CD14-positive monocyte (primary cell): ENCODE data around the gene TADA2A. TPM values are rescaled to one million over a fixed set of nuclear protein-coding genes. Genes with fewer than 3 reads are reported as not detected.
A peak's percentile ranks its signal among the peaks of the same experiment; 100 is the strongest.
"Not testable (repeated sequence)": the region's sequence is repeated elsewhere in the genome, so short reads cannot be mapped to it uniquely, and the experiment has no call there.

Source experiments
- DNase-seq, 3 donors: peaks; one replicate each; pipeline ENCODE4 v3.0.0-alpha.2; 2011 to 2022
- H2AFZ ChIP-seq: 2 replicates; pipeline ENCODE4 v1.6.0; 2012; ENCODE audit warnings: mild to moderate bottlenecking, low read depth, low read length, inconsistent platforms; ENCODE audit not compliant: insufficient read depth, poor library complexity, severe bottlenecking
- H3K27ac ChIP-seq, 2 donors: 1 replicate in 1 of 2; 2 replicates in 1 of 2; pipeline ENCODE4 v1.5.1; 2012 to 2013; ENCODE audit warnings: low read length in 2 of 2, control low read depth in 1 of 2, inconsistent platforms in 1 of 2, low read depth in 1 of 2, mild to moderate bottlenecking in 1 of 2
- H3K27me3 ChIP-seq, 2 donors: one replicate each; pipeline versions ENCODE4 v1.6.0 to v1.6.1; 2011 to 2013; ENCODE audit warnings: low read length in 2 of 2; ENCODE audit not compliant: control insufficient read depth in 2 of 2, insufficient read depth in 2 of 2
- H3K36me3 ChIP-seq, 2 donors: replicated peaks in 1 of 2; 1 replicate in 1 of 2; 2 replicates in 1 of 2; pipeline versions ENCODE4 v1.5.1 to v1.6.1; 2012 to 2013; ENCODE audit warnings: low read length in 2 of 2, control low read depth in 1 of 2, inconsistent platforms in 1 of 2, mild to moderate bottlenecking in 1 of 2; ENCODE audit not compliant: insufficient read depth in 2 of 2, control insufficient read depth in 1 of 2
- H3K4me1 ChIP-seq, 2 donors: 1 replicate in 1 of 2; 2 replicates in 1 of 2; pipeline versions ENCODE4 v1.5.1 to v1.6.1; 2012 to 2013; ENCODE audit warnings: low read length in 2 of 2, control low read depth in 1 of 2, inconsistent platforms in 1 of 2, mild to moderate bottlenecking in 1 of 2, moderate library complexity in 1 of 2; ENCODE audit not compliant: insufficient read depth in 2 of 2, control insufficient read depth in 1 of 2
- H3K4me2 ChIP-seq: replicated peaks from 2 replicates; pipeline ENCODE3; 2012; ENCODE audit warnings: low read length, moderate library complexity, mild to moderate bottlenecking; ENCODE audit not compliant: poor library complexity, severe bottlenecking; ENCODE audit errors: extremely low read depth
- H3K4me3 ChIP-seq, 3 experiments: fragments of 200-600 bp in 1 of 3; sonication (generic) in 1 of 3; replicated peaks in 1 of 3; 1 replicate in 2 of 3; 2 replicates in 1 of 3; pipeline ENCODE4 v1.5.1; 2011 to 2013; ENCODE audit warnings: low read length in 3 of 3, mild to moderate bottlenecking in 3 of 3, control low read depth in 2 of 3, low read depth in 2 of 3, inconsistent platforms in 1 of 3, moderate library complexity in 1 of 3
- H3K79me2 ChIP-seq: 2 replicates; pipeline ENCODE4 v1.6.0; 2012; ENCODE audit warnings: mild to moderate bottlenecking, control low read depth, inconsistent platforms, low read length, moderate library complexity; ENCODE audit not compliant: insufficient read depth
- H3K9ac ChIP-seq: 2 replicates; pipeline ENCODE4 v1.6.0; 2017; ENCODE audit warnings: low read length, mild to moderate bottlenecking; ENCODE audit not compliant: insufficient read depth, poor library complexity, severe bottlenecking
- H3K9me3 ChIP-seq, 2 donors: replicated peaks in 1 of 2; 1 replicate in 1 of 2; 2 replicates in 1 of 2; pipeline versions ENCODE4 v1.5.1 to v1.6.1; 2012 to 2013; ENCODE audit warnings: low read length in 2 of 2, control low read depth in 1 of 2; ENCODE audit not compliant: control insufficient read depth in 1 of 2, insufficient read depth in 1 of 2
- H4K20me1 ChIP-seq: 2 replicates; pipeline ENCODE4 v1.6.0; 2012; ENCODE audit warnings: mild to moderate bottlenecking, low read length, control low read depth, moderate library complexity; ENCODE audit not compliant: insufficient read depth
- H3K27ac Mint-ChIP-seq, 7 donors: one replicate each; pipeline ENCODE4 v1.8.0; 2020; ENCODE audit warnings: mild to moderate bottlenecking in 7 of 7, mixed read lengths in 7 of 7, moderate library complexity in 6 of 7, inconsistent platforms in 2 of 7
- H3K27me3 Mint-ChIP-seq, 3 donors: one replicate each; pipeline ENCODE4 v1.8.0; 2021 to 2022; ENCODE audit warnings: low read depth in 3 of 3, mild to moderate bottlenecking in 3 of 3, mixed read lengths in 3 of 3, moderate library complexity in 3 of 3, inconsistent platforms in 1 of 3
- H3K36me3 Mint-ChIP-seq, 2 donors: one replicate each; pipeline ENCODE4 v1.8.0; 2020; ENCODE audit warnings: mixed read lengths in 2 of 2, inconsistent platforms in 1 of 2, mild to moderate bottlenecking in 1 of 2
- H3K4me1 Mint-ChIP-seq: one replicate; pipeline ENCODE4 v1.8.0; 2020; ENCODE audit warnings: mild to moderate bottlenecking, mixed read lengths
- H3K4me3 Mint-ChIP-seq, 2 donors: one replicate each; pipeline ENCODE4 v1.8.0; 2020; ENCODE audit warnings: mild to moderate bottlenecking in 2 of 2, mixed read lengths in 2 of 2, moderate library complexity in 1 of 2
- H3K9me3 Mint-ChIP-seq, 7 donors: one replicate each; pipeline ENCODE4 v1.8.0; 2020 to 2022; ENCODE audit warnings: mixed read lengths in 7 of 7, mild to moderate bottlenecking in 6 of 7, moderate library complexity in 6 of 7, inconsistent platforms in 2 of 7
- WGBS: methylation state at CpG from one replicate; pipeline ENCODE4 v1.1.5; 2013; ENCODE audit warnings: missing lambda C conversion rate; ENCODE audit not compliant: insufficient coverage; 5-methylcytosine and 5-hydroxymethylcytosine counted together
- intact Hi-C, 2 donors: fragments of 100-400 bp; cut with micrococcal nuclease; formaldehyde crosslinking; loops; one replicate each; pipeline versions ENCODE4 v1.15.0 to v1.15.1; 2023
- polyA plus RNA-seq, 3 donors: library from polyadenylated mRNA; depleted of rRNA in 1 of 3; unstranded in 2 of 3; stranded (reverse) in 1 of 3; fragments of 300-500 nt in 2 of 3; fragments of >200 nt in 1 of 3; fragmentation: Illumina TruSeq in 2 of 3; gene quantifications; 1 replicate in 2 of 3; 2 replicates in 1 of 3; pipeline ENCODE4 v1.2.3, GENCODE V29; 2012 to 2021
- TF ChIP-seq, protein P1 (sequence below): fragments of 200-600 bp; IDR thresholded peaks from one replicate; pipeline ENCODE4 v1.8.0; 2022; ENCODE audit warnings: antibody characterized with exemption, mild to moderate bottlenecking

Gene TADA2A
- polyA plus RNA-seq, 3 donors: 2.9 to 8.2 (median 4.3) TPM

- H3K4me3 Mint-ChIP-seq: peak overlapping the region; percentile 98 to 99
- Histone ChIP-seq H3K36me3 (peaks cover 3 to 7% of the 10 kb centered on the region in 2 donors), H2AFZ (peak overlapping the region; percentile 95), H3K4me2 (peak overlapping the region; percentile 75), H3K4me1 (peaks cover 17 to 29% of the 10 kb centered on the region in 2 donors), H3K79me2 (peaks cover 58% of the 10 kb centered on the region), H4K20me1 (no peaks in the 10 kb centered on the region), H3K27ac (peak overlapping the region; percentile 27 to 78), H3K9ac (peak overlapping the region; percentile 75), H3K27me3 (no peaks in the 10 kb centered on the region), H3K9me3 (no peaks in the 10 kb centered on the region), H3K4me3 (peak overlapping the region; percentile 61 to 87 (median 82))
- peak overlapping the region; percentile 82 to 96 (median 91) for H3K27ac Mint-ChIP-seq
- H3K9me3 Mint-ChIP-seq: peaks cover 0 to 1% (median 0%) of the 10 kb centered on the region in 7 donors
- intact Hi-C loops: loop anchor here in 1 of 2 donors (5.0 kb wide), 1 partner anchor 49 kb away; no protein-coding TSS in a partner anchor
- no peaks in the 10 kb centered on the region for H3K27me3 Mint-ChIP-seq
- WGBS: 0% methylated on average over 16 of the region's 21 CpGs
- TF ChIP-seq, protein P1, sequence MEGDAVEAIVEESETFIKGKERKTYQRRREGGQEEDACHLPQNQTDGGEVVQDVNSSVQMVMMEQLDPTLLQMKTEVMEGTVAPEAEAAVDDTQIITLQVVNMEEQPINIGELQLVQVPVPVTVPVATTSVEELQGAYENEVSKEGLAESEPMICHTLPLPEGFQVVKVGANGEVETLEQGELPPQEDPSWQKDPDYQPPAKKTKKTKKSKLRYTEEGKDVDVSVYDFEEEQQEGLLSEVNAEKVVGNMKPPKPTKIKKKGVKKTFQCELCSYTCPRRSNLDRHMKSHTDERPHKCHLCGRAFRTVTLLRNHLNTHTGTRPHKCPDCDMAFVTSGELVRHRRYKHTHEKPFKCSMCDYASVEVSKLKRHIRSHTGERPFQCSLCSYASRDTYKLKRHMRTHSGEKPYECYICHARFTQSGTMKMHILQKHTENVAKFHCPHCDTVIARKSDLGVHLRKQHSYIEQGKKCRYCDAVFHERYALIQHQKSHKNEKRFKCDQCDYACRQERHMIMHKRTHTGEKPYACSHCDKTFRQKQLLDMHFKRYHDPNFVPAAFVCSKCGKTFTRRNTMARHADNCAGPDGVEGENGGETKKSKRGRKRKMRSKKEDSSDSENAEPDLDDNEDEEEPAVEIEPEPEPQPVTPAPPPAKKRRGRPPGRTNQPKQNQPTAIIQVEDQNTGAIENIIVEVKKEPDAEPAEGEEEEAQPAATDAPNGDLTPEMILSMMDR: no peak
- peaks cover 2 to 8% of the 10 kb centered on the region in 2 donors for H3K36me3 Mint-ChIP-seq
- peaks cover 29% of the 10 kb centered on the region for H3K4me1 Mint-ChIP-seq
- no peak for DNase-seq
These were observed 591 bp upstream of the TADA2A start for GRCh38 chr17:37405955-37406634.

DNA sequence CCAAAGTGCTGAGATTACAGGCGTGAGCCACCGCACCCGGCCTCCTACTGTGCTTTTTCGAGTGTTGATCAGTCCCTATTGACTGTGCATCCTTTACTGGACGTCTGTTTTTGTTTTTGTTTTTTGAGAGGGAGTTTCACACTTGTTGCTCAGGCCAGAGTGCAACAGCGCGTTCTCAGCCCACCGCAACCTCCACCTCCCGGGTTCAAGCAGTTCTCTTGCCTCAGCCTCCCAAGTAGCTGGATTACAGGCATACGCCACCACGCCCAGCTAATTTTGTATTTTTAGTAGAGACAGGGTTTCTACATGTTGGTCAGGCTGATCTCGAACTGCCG is 1.4 kb downstream of the TADA2A start:
- Mint-ChIP-seq H3K27ac (peak overlapping the region in 6 of 7 donors; percentile 21 to 76 (median 56)), H3K4me1 (peaks cover 29% of the 10 kb centered on the region), H3K36me3 (peaks cover 17 to 28% of the 10 kb centered on the region in 2 donors), H3K4me3 (peak overlapping the region; percentile 90 to 94)
- not testable (repeated sequence) for H3K27me3 ChIP-seq, H4K20me1 ChIP-seq, H3K27ac ChIP-seq, H3K27me3 Mint-ChIP-seq, H2AFZ ChIP-seq, DNase-seq, H3K4me2 ChIP-seq, H3K9me3 Mint-ChIP-seq, H3K9me3 ChIP-seq, H3K9ac ChIP-seq
- peak overlapping the region in 1 of 3 experiments; percentile 99 for H3K4me3 ChIP-seq
- peaks cover 17 to 29% of the 10 kb centered on the region in 2 donors for H3K4me1 ChIP-seq
- WGBS: 90% methylated on average over 11 of the region's 13 CpGs
- peaks cover 61% of the 10 kb centered on the region for H3K79me2 ChIP-seq
- intact Hi-C loops: loop anchor here in 1 of 2 donors (5.0 kb wide), 1 partner anchor 51 kb away; no protein-coding TSS in a partner anchor
- peaks cover 10 to 27% of the 10 kb centered on the region in 2 donors for H3K36me3 ChIP-seq
